Stimulated activated CD8-positive, alpha-beta memory T cell treated with anti-CD3 and anti-CD28 coated beads, Interleukin-15, amount 100 ng/mL, for 48 hours (primary cell): ENCODE results near the gene ANO6.

Experiments
- DNase-seq, 2 donors: peaks; one replicate each; pipeline ENCODE4 v3.0.0-alpha.2; 2020; ENCODE audit warnings: low read depth in 2 of 2

ANO6 gene

DNA sequence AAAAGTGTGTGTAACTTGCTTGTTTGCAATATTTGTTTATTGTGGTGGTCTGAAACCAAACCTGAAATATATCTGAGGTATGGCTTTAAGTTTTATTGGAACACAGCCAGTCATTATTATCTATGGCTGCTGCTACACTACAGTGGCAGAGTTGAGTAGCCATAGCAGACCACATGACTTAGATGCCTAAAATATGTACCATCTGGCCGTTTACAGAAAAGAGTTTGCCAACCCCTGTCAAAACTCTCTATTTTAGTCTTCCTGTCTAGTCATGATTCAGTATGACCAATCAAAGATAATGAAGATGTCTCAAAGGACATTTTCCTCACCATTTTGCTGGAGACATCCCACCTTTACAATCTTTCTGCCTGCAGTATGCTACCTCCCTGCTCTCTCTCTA lies 242.3 kb downstream of the ANO6 start:
- no peak for DNase-seq

DNA sequence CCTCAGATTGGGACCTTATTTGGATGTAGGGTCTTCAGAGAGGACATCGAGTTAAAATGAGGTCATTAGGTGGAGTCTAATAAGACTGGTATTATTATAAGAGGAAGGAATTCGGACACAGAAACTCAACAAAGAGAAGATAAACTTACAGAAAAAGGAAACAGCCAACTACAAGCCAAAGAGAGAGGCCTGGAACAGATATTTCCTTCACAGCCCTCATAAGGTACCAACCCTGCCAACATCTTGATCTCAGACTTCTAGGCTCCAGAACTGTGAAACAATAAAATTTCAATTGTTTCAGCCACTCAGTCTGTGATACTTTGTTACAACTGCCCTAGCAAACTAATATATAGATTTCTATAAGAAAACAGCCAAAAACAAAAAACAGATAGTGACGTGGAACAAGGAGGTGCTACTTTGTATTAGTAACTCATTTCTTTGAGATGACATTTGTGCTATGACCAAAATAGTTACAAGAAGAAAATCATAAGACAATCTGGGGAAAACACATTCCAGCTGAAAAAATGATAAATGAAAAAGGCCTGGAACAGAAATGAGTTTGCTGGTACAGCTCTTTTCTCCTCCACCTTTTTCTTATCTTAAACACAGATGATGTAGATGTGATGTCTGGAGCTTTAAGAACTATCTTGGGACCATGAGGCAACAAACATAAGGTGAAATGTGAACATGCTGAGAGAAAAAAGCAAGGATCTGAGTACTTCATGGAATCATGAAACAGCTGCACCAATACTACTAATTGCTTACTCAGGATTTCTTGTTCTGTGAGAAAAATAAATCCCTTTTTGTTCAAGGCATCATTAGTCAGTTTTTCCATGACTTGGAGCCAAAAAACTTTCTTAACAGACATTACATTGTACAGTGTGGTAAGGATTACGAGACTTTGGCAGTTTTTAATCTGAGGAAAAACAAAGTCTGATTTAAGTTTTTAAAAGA lies 243.2 kb downstream of the ANO6 start:
- DNase-seq: no peak

DNA sequence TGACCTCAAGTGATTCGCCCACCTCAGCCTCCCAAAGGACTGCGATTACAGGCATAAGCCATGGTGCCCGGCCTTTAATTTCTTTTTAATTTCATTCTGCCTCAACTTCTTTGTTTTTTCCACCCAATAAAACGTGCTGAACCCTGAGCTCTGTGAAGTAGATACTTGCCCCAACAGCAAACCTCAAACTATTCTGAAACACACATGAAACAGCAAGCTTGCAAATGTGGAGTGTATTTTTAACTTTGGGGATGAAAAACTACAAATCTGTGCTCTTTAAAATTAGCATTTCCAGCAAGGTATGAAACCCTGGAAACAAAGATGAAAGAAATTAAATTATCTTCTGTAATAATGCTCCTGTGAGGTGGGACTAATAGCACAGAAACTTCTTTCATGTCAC lies 246.6 kb downstream of the ANO6 start:
- no peak for DNase-seq

- DNase-seq: no peak
Measured at GRCh38 chr12:45464699-45465098, 248.8 kb downstream of the ANO6 start.

- DNase-seq: no peak
Measured at GRCh38 chr12:45468751-45469615, 253.1 kb downstream of the ANO6 start.

DNA sequence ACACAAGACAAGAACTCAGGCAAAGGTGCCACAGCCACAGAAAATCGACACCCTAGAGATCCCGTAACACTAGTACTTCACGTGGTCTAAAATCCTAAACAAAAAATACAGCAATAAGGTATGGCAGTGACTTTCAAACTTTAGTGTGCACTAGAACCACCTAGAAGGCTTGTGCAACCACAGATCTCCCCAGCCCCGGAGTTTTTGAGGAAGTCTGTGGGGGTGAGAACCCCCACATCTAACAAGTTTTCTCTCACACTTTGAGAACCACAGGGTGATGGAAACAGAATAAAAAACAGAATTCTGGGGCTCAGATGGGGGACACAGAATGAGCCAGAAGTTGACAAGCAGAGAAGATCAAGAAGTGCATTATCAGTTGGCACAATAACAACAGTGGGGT lies 254.0 kb downstream of the ANO6 start:
- DNase-seq: no peak

- DNase-seq: no peak
Measured at GRCh38 chr12:45473636-45474035, 257.7 kb downstream of the ANO6 start.

GRCh38 chr12:45475594-45475993 lies 259.7 kb downstream of the ANO6 start:
- no peak for DNase-seq

DNA sequence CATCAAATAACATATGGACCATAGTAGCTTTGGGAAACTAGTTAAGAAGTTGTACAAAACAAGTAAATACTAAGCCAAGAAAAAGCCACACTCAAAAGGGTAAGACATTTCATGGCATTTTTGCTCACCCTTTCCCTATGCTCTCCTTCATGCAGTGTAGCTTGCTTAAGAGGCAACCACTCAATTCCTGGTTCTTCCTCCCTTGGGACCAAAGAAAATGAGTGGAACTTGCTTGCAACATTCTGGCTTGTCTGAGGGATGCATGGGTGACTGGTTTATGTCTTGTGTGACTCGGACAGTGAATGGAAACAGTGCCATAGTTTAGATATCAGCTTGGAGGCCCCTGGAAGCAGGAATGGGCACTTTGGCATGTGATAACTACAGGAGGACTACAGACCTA lies 261.6 kb downstream of the ANO6 start:
- DNase-seq: no peak

- no peak for DNase-seq
Measured at GRCh38 chr12:45478931-45479330, 263.0 kb downstream of the ANO6 start.

DNA sequence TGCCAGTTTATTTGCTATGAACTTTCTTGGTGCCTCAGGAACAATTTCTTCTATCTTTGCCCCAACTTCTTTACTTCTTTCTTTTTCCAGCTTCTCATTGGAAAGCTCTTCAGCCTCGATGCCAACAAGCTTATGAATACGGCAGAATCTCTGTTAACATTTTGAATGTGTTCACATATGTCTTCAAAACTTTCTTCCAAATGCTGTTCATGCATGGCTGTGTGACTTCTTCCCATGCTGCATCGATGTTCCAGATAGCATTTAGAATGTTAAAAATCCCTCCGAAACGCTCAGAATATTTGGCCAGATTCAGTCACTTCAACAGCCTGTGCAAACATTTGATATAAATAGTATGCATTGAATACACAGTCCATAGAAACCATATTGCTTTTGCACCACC lies 265.9 kb downstream of the ANO6 start:
- no peak for DNase-seq

- DNase-seq: no peak
Measured at GRCh38 chr12:45483571-45483970, 267.7 kb downstream of the ANO6 start.
